Inflammatory macrophage treated with lipopolysaccharide for 1 hour (primary cell): Measurements from ENCODE around the gene RAET1L.
A peak's percentile ranks its signal among the peaks of the same experiment; 100 is the strongest.
"Not testable (repeated sequence)": the region's sequence is repeated elsewhere in the genome, so short reads cannot be mapped to it uniquely, and the experiment has no call there.

Source experiments
- DNase-seq, 2 donors: peaks; one replicate each; pipeline ENCODE4 v3.0.0-alpha.2; 2020 to 2022

RAET1L gene

GRCh38 chr6:150015281-150016001 is 9.9 kb downstream of the RAET1L start:
- DNase-seq: not testable (repeated sequence)

GRCh38 chr6:150014623-150015280 is 10.6 kb downstream of the RAET1L start:
- DNase-seq: not testable (repeated sequence)

- not testable (repeated sequence) for DNase-seq
Observed at GRCh38 chr6:150013785-150014622, 11.3 kb downstream of the RAET1L start.

GRCh38 chr6:150012846-150013784 is 12.2 kb downstream of the RAET1L start:
- not testable (repeated sequence) for DNase-seq

GRCh38 chr6:150008588-150008987 is 16.7 kb downstream of the RAET1L start:
- no peak for DNase-seq

GRCh38 chr6:150006961-150007464 is 18.3 kb downstream of the RAET1L start:
- DNase-seq: peak in 1 of 2 donors; percentile 9

- no peak for DNase-seq
Observed at GRCh38 chr6:150005761-150006651, 19.3 kb downstream of the RAET1L start.

- peak; percentile 68 to 75 for DNase-seq
Observed at GRCh38 chr6:150004783-150005717, 20.3 kb downstream of the RAET1L start.

GRCh38 chr6:150004101-150004782 is 21.1 kb downstream of the RAET1L start:
- no peak for DNase-seq

- DNase-seq: not testable (repeated sequence)
Observed at GRCh38 chr6:150003599-150003998, 21.7 kb downstream of the RAET1L start.

- DNase-seq: no peak
Observed at GRCh38 chr6:150002710-150003109, 22.6 kb downstream of the RAET1L start.

- no peak for DNase-seq
Observed at GRCh38 chr6:150001295-150002008, 23.9 kb downstream of the RAET1L start.

- no peak for DNase-seq
Observed at GRCh38 chr6:149999636-150000035, 25.7 kb downstream of the RAET1L start.

- no peak for DNase-seq
Observed at GRCh38 chr6:149995971-149996370, 29.4 kb downstream of the RAET1L start.

GRCh38 chr6:149995235-149995750 is 30.0 kb downstream of the RAET1L start:
- DNase-seq: no peak

- no peak for DNase-seq
Observed at GRCh38 chr6:149991838-149992237, 33.5 kb downstream of the RAET1L start.

- DNase-seq: not testable (repeated sequence)
Observed at GRCh38 chr6:149991472-149991795, 33.9 kb downstream of the RAET1L start.
